SIG-M5 treated with dmso at 0.1 percent for 504 hours (cell line): Measurements from ENCODE around the gene TCHHL1.
"Not testable (repeated sequence)": the region's sequence is repeated elsewhere in the genome, so short reads cannot be mapped to it uniquely, and the experiment has no call there.

Experiments
- DNase-seq: peaks from one replicate; lab custom pipeline; 2025; ENCODE audit not compliant: unreplicated experiment; lab: John Stamatoyannopoulos, UW

Gene TCHHL1

GRCh38 chr1:152096931-152097330 lies 8.1 kb upstream of the TCHHL1 start:
- DNase-seq = no peak

GRCh38 chr1:152086760-152087159 lies 2.1 kb downstream of the TCHHL1 start:
- no peak for DNase-seq

GRCh38 chr1:152084853-152085252 lies 4.0 kb downstream of the TCHHL1 start:
- DNase-seq = no peak

GRCh38 chr1:152081026-152081425 lies 7.8 kb downstream of the TCHHL1 start:
- DNase-seq = not testable (repeated sequence)

GRCh38 chr1:152080494-152080893 lies 8.4 kb downstream of the TCHHL1 start:
- not testable (repeated sequence) for DNase-seq

GRCh38 chr1:152078831-152079441 lies 9.9 kb downstream of the TCHHL1 start:
- no peak for DNase-seq

- DNase-seq = no peak
Measured at GRCh38 chr1:152072311-152072710, 16.6 kb downstream of the TCHHL1 start.

- no peak for DNase-seq
Measured at GRCh38 chr1:152071123-152071522, 17.7 kb downstream of the TCHHL1 start.

- no peak for DNase-seq
Measured at GRCh38 chr1:152067929-152068328, 20.9 kb downstream of the TCHHL1 start.

- no peak for DNase-seq
Measured at GRCh38 chr1:152067150-152067549, 21.7 kb downstream of the TCHHL1 start.

GRCh38 chr1:152061952-152062351 lies 26.9 kb downstream of the TCHHL1 start:
- DNase-seq = no peak

- no peak for DNase-seq
Measured at GRCh38 chr1:152053375-152053774, 35.5 kb downstream of the TCHHL1 start.

- DNase-seq = peak; percentile 89
Measured at GRCh38 chr1:152052606-152053005, 36.3 kb downstream of the TCHHL1 start.

- DNase-seq = peak; percentile 45
Measured at GRCh38 chr1:152050886-152051675, 37.8 kb downstream of the TCHHL1 start.

GRCh38 chr1:152049291-152050083 lies 39.4 kb downstream of the TCHHL1 start:
- peak; percentile 72 for DNase-seq

GRCh38 chr1:152048416-152049009 lies 40.4 kb downstream of the TCHHL1 start:
- peak; percentile 98 for DNase-seq

GRCh38 chr1:152047730-152048415 lies 41.0 kb downstream of the TCHHL1 start:
- DNase-seq = peak; percentile 100

GRCh38 chr1:152047413-152047729 lies 41.5 kb downstream of the TCHHL1 start:
- no peak for DNase-seq

GRCh38 chr1:152044386-152044785 lies 44.5 kb downstream of the TCHHL1 start:
- no peak for DNase-seq

GRCh38 chr1:152043870-152044269 lies 45.0 kb downstream of the TCHHL1 start:
- DNase-seq = no peak

- no peak for DNase-seq
Measured at GRCh38 chr1:152042030-152042429, 46.8 kb downstream of the TCHHL1 start.
